Vagina (tissue), 2 donors: ENCODE measurements around the gene CTNNA3. TPM values are rescaled to one million over a fixed set of nuclear protein-coding genes. Genes with fewer than 3 reads are reported as not detected.

Experiments used
- DNase-seq, 2 donors: peaks; one replicate each; pipeline ENCODE4 v3.0.0-alpha.2; 2017; ENCODE audit errors: extremely low spot score in 2 of 2
- H3K27ac ChIP-seq: fragments of 200-600 bp; sonication (generic); one replicate; pipeline ENCODE4 v1.5.1; 2019
- H3K27me3 ChIP-seq: fragments of 200-600 bp; sonication (generic); one replicate; pipeline ENCODE4 v1.5.1; 2019
- H3K36me3 ChIP-seq, 2 donors: fragments of 200-600 bp; sonication (generic); one replicate each; pipeline ENCODE4 v1.5.1; 2017 to 2019
- H3K4me1 ChIP-seq: fragments of 200-600 bp; sonication (generic); one replicate; pipeline ENCODE4 v1.5.1; 2019
- H3K4me3 ChIP-seq, 2 donors: fragments of 200-600 bp; sonication (generic); 1 replicate in 1 of 2; 2 replicates in 1 of 2; pipeline ENCODE4 v1.5.1; 2016 to 2019
- H3K9me3 ChIP-seq: fragments of 200-600 bp; sonication (generic); one replicate; pipeline ENCODE4 v1.5.1; 2019
- POLR2A ChIP-seq, 2 donors: fragments of 450-650 bp; IDR thresholded peaks; one replicate each; pipeline ENCODE4 v1.6.1; 2017; ENCODE audit warnings: antibody characterized with exemption in 2 of 2, mild to moderate bottlenecking in 2 of 2, moderate library complexity in 2 of 2
- POLR2AphosphoS5 ChIP-seq, 2 donors: sonication (generic); formaldehyde crosslinking; IDR thresholded peaks; one replicate each; pipeline ENCODE4 v1.9.0; 2017; ENCODE audit warnings: antibody characterized with exemption in 2 of 2, mild to moderate bottlenecking in 2 of 2, low read depth in 1 of 2; ENCODE audit not compliant: insufficient read depth in 1 of 2
- intact Hi-C: fragments of 100-400 bp; cut with DNase I; formaldehyde crosslinking; loops from one replicate; pipeline ENCODE4 v1.15.1; 2023
- total RNA-seq: library from RNA; depleted of rRNA; stranded (reverse); fragments of >200 nt; gene quantifications from one replicate; pipeline ENCODE4 v1.2.3, GENCODE V29; 2016
- TF ChIP-seq, protein P1 (sequence below), 3 experiments: fragments of 450-650 bp in 2 of 3; fragments of 200-600 bp in 1 of 3; sonication (generic) in 1 of 3; IDR thresholded peaks; one replicate each; pipeline ENCODE4 v1.5.1; 2017 to 2019; ENCODE audit warnings: antibody characterized with exemption in 3 of 3, mild to moderate bottlenecking in 2 of 3, moderate library complexity in 2 of 3

Gene CTNNA3
- total RNA-seq, 1 donor from 2014 or later = 0.98 TPM

- no peaks in the 10 kb centered on the region for H3K27me3 ChIP-seq
- no peak for DNase-seq
- H3K4me3 ChIP-seq = no peak overlapping the region
- H3K36me3 ChIP-seq = no peaks in the 10 kb centered on the region
- TF ChIP-seq POLR2AphosphoS5 (IDR thresholded peaks at IDR 0.05; ENCODE audit: insufficient read depth in 1 of 2, low read depth in 1 of 2) (no peak), POLR2A (IDR thresholded peaks at IDR 0.05) (no peak)
- TF ChIP-seq, protein P1, sequence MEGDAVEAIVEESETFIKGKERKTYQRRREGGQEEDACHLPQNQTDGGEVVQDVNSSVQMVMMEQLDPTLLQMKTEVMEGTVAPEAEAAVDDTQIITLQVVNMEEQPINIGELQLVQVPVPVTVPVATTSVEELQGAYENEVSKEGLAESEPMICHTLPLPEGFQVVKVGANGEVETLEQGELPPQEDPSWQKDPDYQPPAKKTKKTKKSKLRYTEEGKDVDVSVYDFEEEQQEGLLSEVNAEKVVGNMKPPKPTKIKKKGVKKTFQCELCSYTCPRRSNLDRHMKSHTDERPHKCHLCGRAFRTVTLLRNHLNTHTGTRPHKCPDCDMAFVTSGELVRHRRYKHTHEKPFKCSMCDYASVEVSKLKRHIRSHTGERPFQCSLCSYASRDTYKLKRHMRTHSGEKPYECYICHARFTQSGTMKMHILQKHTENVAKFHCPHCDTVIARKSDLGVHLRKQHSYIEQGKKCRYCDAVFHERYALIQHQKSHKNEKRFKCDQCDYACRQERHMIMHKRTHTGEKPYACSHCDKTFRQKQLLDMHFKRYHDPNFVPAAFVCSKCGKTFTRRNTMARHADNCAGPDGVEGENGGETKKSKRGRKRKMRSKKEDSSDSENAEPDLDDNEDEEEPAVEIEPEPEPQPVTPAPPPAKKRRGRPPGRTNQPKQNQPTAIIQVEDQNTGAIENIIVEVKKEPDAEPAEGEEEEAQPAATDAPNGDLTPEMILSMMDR (IDR thresholded peaks at IDR 0.05) = no peak
- no peak overlapping the region for H3K27ac ChIP-seq
- H3K4me1 ChIP-seq = no peaks in the 10 kb centered on the region
- intact Hi-C loops = no loop called here
- H3K9me3 ChIP-seq = no peaks in the 10 kb centered on the region
Measured at GRCh38 chr10:67386260-67386659, 309.7 kb downstream of the CTNNA3 start.

- H3K9me3 ChIP-seq = no peaks in the 10 kb centered on the region
- intact Hi-C loops = no loop called here
- H3K27ac ChIP-seq = no peak overlapping the region
- TF ChIP-seq, protein P1 (IDR thresholded peaks at IDR 0.05) = no peak
- TF ChIP-seq POLR2A (IDR thresholded peaks at IDR 0.05) (no peak), POLR2AphosphoS5 (IDR thresholded peaks at IDR 0.05; ENCODE audit: insufficient read depth in 1 of 2, low read depth in 1 of 2) (no peak)
- H3K4me1 ChIP-seq = no peaks in the 10 kb centered on the region
- H3K4me3 ChIP-seq = no peak overlapping the region
- no peaks in the 10 kb centered on the region for H3K27me3 ChIP-seq
- no peaks in the 10 kb centered on the region for H3K36me3 ChIP-seq
- no peak for DNase-seq
Measured at GRCh38 chr10:67385566-67385965, 310.4 kb downstream of the CTNNA3 start.

- no peak overlapping the region for H3K4me3 ChIP-seq
- H3K9me3 ChIP-seq = no peaks in the 10 kb centered on the region
- H3K36me3 ChIP-seq = no peaks in the 10 kb centered on the region
- no peak overlapping the region for H3K27ac ChIP-seq
- intact Hi-C loops = no loop called here
- no peaks in the 10 kb centered on the region for H3K4me1 ChIP-seq
- DNase-seq = no peak
- H3K27me3 ChIP-seq = no peaks in the 10 kb centered on the region
- TF ChIP-seq, protein P1 (IDR thresholded peaks at IDR 0.05) = no peak
Measured at GRCh38 chr10:67385089-67385488, 310.9 kb downstream of the CTNNA3 start.

GRCh38 chr10:67331121-67331910 lies 364.7 kb downstream of the CTNNA3 start:
- no peak for TF ChIP-seq POLR2A (IDR thresholded peaks at IDR 0.05)
- TF ChIP-seq, protein P1 (IDR thresholded peaks at IDR 0.05) = no peak
- TF ChIP-seq POLR2AphosphoS5 (IDR thresholded peaks at IDR 0.05; ENCODE audit: insufficient read depth in 1 of 2, low read depth in 1 of 2) = no peak
- Histone ChIP-seq H3K36me3 (no peaks in the 10 kb centered on the region), H3K4me1 (no peaks in the 10 kb centered on the region), H3K4me3 (no peak overlapping the region), H3K9me3 (no peaks in the 10 kb centered on the region), H3K27ac (no peak overlapping the region), H3K27me3 (no peaks in the 10 kb centered on the region)
- no peak for DNase-seq
- intact Hi-C loops = no loop called here
